HepG2 (cell line): ENCODE data around the gene STARD10. TPM values are rescaled to one million over a fixed set of nuclear protein-coding genes. Genes with fewer than 3 reads are reported as not detected.
A peak's percentile ranks its signal among the peaks of the same experiment; 100 is the strongest.

Experiments
- IRF2 ChIP-seq: IDR thresholded peaks from 2 replicates; pipeline ENCODE4 v1.6.1; 2018; ENCODE audit warnings: missing genetic modification reagents, missing compliant biosample characterization
- NRL ChIP-seq: sonication (generic); formaldehyde crosslinking; IDR thresholded peaks from 2 replicates; pipeline ENCODE4 v1.5.0; 2020; ENCODE audit warnings: missing genetic modification reagents, mild to moderate bottlenecking, moderate library complexity, borderline replicate concordance
- PHF8 ChIP-seq: sonication (generic); formaldehyde crosslinking; IDR thresholded peaks from 2 replicates; pipeline ENCODE4 v1.5.0; 2020; ENCODE audit warnings: missing genetic modification reagents
- RAD21 ChIP-seq: fragments of 450-650 bp; formaldehyde crosslinking; IDR thresholded peaks from 2 replicates; pipeline ENCODE4 v1.5.0; 2020; ENCODE audit warnings: mild to moderate bottlenecking
- XBP1 ChIP-seq: sonication (generic); formaldehyde crosslinking; IDR thresholded peaks from 2 replicates; pipeline ENCODE4 v1.5.0; 2020; ENCODE audit warnings: missing genetic modification reagents
- YEATS4 ChIP-seq: sonication (generic); formaldehyde crosslinking; IDR thresholded peaks from 2 replicates; pipeline ENCODE4 v1.4.0; 2020; ENCODE audit warnings: missing genetic modification reagents, borderline replicate concordance
- ZC3H13 ChIP-seq: sonication (generic); formaldehyde crosslinking; IDR thresholded peaks from 2 replicates; pipeline ENCODE4 v1.8.1; 2023; ENCODE audit warnings: mild to moderate bottlenecking, missing genetic modification reagents, moderate library complexity
- ZMYM4 ChIP-seq: sonication (generic); formaldehyde crosslinking; IDR thresholded peaks from 2 replicates; pipeline ENCODE4 v1.8.1; 2023; ENCODE audit warnings: mild to moderate bottlenecking, missing genetic modification reagents
- ZNF550 ChIP-seq: sonication (generic); formaldehyde crosslinking; IDR thresholded peaks from 2 replicates; pipeline ENCODE4 v1.4.0; 2020; ENCODE audit warnings: mild to moderate bottlenecking, missing genetic modification reagents, borderline replicate concordance
- ZNF557 ChIP-seq: sonication (generic); formaldehyde crosslinking; IDR thresholded peaks from 2 replicates; pipeline ENCODE4 v1.4.0; 2020; ENCODE audit warnings: missing genetic modification reagents
- ZNF605 ChIP-seq: sonication (generic); formaldehyde crosslinking; IDR thresholded peaks from 2 replicates; pipeline ENCODE4 v1.8.0; 2022; ENCODE audit warnings: mild to moderate bottlenecking, missing genetic modification reagents
- ZNF878 ChIP-seq: sonication (generic); formaldehyde crosslinking; IDR thresholded peaks from 2 replicates; pipeline ENCODE4 v1.8.1; 2023; ENCODE audit warnings: mild to moderate bottlenecking, missing genetic modification reagents, moderate library complexity
- polyA plus RNA-seq, 8 experiments: library from polyadenylated mRNA; depleted of rRNA in 3 of 8; stranded (reverse) in 7 of 8; unstranded in 1 of 8; fragments of >200 nt; fragmentation: Illumina TruSeq in 4 of 8; extraction: Trizol in 4 of 8; gene quantifications; 2 replicates each; pipeline versions ENCODE4 v1.2.1 to v1.2.3, GENCODE V29; 2011 to 2016; ENCODE audit warnings: low read depth in 4 of 8, missing spikeins in 1 of 8, mixed read lengths in 1 of 8; ENCODE audit not compliant: insufficient read depth in 1 of 8
- total RNA-seq, 5 experiments: library from RNA; depleted of rRNA; stranded (reverse); fragments of >200 nt; fragmentation: Illumina TruSeq; extraction: Trizol; gene quantifications; 2 replicates each; pipeline ENCODE4 v1.2.3, GENCODE V29; 2016; ENCODE audit warnings: low read depth in 1 of 5
- TF ChIP-seq, protein P1 (sequence below): IDR thresholded peaks from 2 replicates; pipeline ENCODE4 v1.6.1; 2012; ENCODE audit warnings: low read length, improper control_type of control experiment
- TF ChIP-seq, protein P2 (sequence below): sonication (generic); formaldehyde crosslinking; conservative IDR thresholded peaks from 2 replicates; pipeline ENCODE4 v1.4.0; 2020; ENCODE audit warnings: missing genetic modification reagents
- TF ChIP-seq, protein P3 (sequence below): sonication (generic); formaldehyde crosslinking; IDR thresholded peaks from 2 replicates; pipeline ENCODE4 v1.5.0; 2020; ENCODE audit warnings: missing genetic modification reagents
- TF ChIP-seq, protein P4 (sequence below): sonication (generic); formaldehyde crosslinking; IDR thresholded peaks from 2 replicates; pipeline ENCODE4 v1.5.1; 2020; ENCODE audit warnings: missing genetic modification reagents, mild to moderate bottlenecking, borderline replicate concordance

The STARD10 gene
- total and polyA plus RNA-seq, 2 of the 13 experiments (the other 11 are each of a cell fraction or from before 2014, with no cell fraction given) = 260 to 341 TPM

DNA sequence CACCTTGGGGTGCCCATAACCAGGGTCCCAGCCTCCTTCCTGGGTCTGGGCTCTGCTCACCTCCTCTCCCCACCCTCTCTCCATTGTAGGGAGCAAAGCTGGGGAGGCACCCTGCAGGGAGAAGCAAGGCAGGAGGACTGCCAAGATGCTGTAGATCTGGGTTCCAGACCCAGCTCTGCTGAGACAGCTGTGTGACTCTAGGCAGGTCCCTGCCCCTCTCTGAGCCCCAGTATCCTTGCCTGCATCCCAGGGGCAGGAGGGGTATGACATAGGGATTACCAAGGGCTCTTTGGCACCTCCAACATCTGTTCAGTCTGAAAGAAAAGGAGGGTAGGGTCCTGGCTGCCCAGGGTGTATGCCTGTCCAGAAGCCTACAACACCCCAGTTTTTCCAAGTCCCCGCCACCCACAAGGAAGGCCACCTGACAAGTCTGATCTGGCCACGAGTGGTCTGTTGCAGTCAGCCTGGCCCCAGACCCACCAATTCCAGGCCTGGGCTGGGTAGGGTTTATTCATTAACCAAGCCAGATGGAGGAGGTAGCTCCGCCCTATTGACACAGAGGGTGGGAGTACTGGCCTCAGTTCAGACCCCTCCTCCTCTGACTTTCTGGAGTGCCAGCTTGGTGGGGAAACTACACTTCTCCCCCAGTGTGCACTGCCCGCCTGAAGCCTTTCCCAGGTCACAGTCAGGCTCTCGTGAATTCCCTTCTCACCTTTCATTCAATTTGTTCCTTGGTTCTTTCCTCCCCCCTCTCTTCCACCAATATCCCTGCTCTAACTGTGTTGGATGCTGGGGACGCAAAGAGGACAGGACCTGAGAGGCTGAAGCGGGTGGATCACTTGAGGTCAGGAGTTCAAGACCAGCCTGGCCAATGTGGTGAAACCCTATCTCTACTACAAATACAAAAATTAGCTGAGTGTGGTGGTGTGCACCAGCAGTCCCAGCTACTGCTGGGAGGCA, 15.0 kb downstream of the STARD10 start (continued):
- TF ChIP-seq ZNF878 = peak; percentile 63; the same call in 1 of the 2 replicates
- TF ChIP-seq, protein P1, sequence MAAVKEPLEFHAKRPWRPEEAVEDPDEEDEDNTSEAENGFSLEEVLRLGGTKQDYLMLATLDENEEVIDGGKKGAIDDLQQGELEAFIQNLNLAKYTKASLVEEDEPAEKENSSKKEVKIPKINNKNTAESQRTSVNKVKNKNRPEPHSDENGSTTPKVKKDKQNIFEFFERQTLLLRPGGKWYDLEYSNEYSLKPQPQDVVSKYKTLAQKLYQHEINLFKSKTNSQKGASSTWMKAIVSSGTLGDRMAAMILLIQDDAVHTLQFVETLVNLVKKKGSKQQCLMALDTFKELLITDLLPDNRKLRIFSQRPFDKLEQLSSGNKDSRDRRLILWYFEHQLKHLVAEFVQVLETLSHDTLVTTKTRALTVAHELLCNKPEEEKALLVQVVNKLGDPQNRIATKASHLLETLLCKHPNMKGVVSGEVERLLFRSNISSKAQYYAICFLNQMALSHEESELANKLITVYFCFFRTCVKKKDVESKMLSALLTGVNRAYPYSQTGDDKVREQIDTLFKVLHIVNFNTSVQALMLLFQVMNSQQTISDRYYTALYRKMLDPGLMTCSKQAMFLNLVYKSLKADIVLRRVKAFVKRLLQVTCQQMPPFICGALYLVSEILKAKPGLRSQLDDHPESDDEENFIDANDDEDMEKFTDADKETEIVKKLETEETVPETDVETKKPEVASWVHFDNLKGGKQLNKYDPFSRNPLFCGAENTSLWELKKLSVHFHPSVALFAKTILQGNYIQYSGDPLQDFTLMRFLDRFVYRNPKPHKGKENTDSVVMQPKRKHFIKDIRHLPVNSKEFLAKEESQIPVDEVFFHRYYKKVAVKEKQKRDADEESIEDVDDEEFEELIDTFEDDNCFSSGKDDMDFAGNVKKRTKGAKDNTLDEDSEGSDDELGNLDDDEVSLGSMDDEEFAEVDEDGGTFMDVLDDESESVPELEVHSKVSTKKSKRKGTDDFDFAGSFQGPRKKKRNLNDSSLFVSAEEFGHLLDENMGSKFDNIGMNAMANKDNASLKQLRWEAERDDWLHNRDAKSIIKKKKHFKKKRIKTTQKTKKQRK = no peak
- TF ChIP-seq XBP1 = no peak
- no peak for TF ChIP-seq ZMYM4
- TF ChIP-seq, protein P2, sequence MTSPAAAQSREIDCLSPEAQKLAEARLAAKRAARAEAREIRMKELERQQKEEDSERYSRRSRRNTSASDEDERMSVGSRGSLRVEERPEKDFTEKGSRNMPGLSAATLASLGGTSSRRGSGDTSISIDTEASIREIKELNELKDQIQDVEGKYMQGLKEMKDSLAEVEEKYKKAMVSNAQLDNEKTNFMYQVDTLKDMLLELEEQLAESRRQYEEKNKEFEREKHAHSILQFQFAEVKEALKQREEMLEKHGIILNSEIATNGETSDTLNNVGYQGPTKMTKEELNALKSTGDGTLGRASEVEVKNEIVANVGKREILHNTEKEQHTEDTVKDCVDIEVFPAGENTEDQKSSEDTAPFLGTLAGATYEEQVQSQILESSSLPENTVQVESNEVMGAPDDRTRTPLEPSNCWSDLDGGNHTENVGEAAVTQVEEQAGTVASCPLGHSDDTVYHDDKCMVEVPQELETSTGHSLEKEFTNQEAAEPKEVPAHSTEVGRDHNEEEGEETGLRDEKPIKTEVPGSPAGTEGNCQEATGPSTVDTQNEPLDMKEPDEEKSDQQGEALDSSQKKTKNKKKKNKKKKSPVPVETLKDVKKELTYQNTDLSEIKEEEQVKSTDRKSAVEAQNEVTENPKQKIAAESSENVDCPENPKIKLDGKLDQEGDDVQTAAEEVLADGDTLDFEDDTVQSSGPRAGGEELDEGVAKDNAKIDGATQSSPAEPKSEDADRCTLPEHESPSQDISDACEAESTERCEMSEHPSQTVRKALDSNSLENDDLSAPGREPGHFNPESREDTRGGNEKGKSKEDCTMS (CRISPR knock-in tag) = no peak
- no peak for TF ChIP-seq ZNF605
- no peak; the same call in 1 of the 2 replicates for TF ChIP-seq YEATS4 (CRISPR knock-in tag)
- no peak for TF ChIP-seq ZNF557 (CRISPR knock-in tag)
- TF ChIP-seq, protein P3, sequence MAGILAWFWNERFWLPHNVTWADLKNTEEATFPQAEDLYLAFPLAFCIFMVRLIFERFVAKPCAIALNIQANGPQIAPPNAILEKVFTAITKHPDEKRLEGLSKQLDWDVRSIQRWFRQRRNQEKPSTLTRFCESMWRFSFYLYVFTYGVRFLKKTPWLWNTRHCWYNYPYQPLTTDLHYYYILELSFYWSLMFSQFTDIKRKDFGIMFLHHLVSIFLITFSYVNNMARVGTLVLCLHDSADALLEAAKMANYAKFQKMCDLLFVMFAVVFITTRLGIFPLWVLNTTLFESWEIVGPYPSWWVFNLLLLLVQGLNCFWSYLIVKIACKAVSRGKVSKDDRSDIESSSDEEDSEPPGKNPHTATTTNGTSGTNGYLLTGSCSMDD (CRISPR knock-in tag) = no peak
- TF ChIP-seq ZC3H13 (CRISPR knock-in tag) = peak; percentile 18; the same call in 1 of the 2 replicates
- no peak for TF ChIP-seq IRF2 (CRISPR knock-in tag)
- TF ChIP-seq, protein P4, sequence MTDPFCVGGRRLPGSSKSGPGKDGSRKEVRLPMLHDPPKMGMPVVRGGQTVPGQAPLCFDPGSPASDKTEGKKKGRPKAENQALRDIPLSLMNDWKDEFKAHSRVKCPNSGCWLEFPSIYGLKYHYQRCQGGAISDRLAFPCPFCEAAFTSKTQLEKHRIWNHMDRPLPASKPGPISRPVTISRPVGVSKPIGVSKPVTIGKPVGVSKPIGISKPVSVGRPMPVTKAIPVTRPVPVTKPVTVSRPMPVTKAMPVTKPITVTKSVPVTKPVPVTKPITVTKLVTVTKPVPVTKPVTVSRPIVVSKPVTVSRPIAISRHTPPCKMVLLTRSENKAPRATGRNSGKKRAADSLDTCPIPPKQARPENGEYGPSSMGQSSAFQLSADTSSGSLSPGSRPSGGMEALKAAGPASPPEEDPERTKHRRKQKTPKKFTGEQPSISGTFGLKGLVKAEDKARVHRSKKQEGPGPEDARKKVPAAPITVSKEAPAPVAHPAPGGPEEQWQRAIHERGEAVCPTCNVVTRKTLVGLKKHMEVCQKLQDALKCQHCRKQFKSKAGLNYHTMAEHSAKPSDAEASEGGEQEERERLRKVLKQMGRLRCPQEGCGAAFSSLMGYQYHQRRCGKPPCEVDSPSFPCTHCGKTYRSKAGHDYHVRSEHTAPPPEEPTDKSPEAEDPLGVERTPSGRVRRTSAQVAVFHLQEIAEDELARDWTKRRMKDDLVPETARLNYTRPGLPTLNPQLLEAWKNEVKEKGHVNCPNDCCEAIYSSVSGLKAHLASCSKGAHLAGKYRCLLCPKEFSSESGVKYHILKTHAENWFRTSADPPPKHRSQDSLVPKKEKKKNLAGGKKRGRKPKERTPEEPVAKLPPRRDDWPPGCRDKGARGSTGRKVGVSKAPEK = no peak
- TF ChIP-seq ZNF550 (CRISPR knock-in tag) = no peak
- no peak for TF ChIP-seq RAD21 (CRISPR knock-in tag)
- TF ChIP-seq PHF8 (CRISPR knock-in tag) = 0 out of 2 replicates have a peak, but pooled peaks have one; percentile 10
- TF ChIP-seq NRL (CRISPR knock-in tag) = 0 out of 2 replicates have a peak, but pooled peaks have one; percentile 3
